GM23338 (cell line): ENCODE data around the gene MAP3K21.

Experiments
- CREB1 ChIP-seq: fragments of 250-450 bp; sonication (Bioruptor Pico); IDR thresholded peaks from 2 replicates; pipeline ENCODE4 v1.5.0; 2020; ENCODE audit warnings: low read depth, mild to moderate bottlenecking, moderate library complexity
- CTCF ChIP-seq, 2 experiments: fragments of 200-600 bp in 1 of 2; sonication (generic) in 1 of 2; conservative IDR thresholded peaks; 2 replicates each; pipeline versions ENCODE4 v1.5.1 to v1.6.1; 2016 to 2017; ENCODE audit warnings: antibody characterized with exemption in 2 of 2, low read depth in 2 of 2, mild to moderate bottlenecking in 2 of 2, moderate library complexity in 1 of 2
- EZH2 ChIP-seq: fragments of 200-600 bp; sonication (generic); IDR thresholded peaks from one replicate; pipeline ENCODE4 v1.8.0; 2017; ENCODE audit warnings: antibody characterized with exemption, mild to moderate bottlenecking, low read depth; ENCODE audit not compliant: unreplicated experiment
- EZH2phosphoT487 ChIP-seq: fragments of 200-600 bp; sonication (generic); IDR thresholded peaks from one replicate; pipeline ENCODE4 v1.8.1; 2018; ENCODE audit warnings: antibody characterized with exemption; ENCODE audit not compliant: unreplicated experiment
- JUNB ChIP-seq: IDR thresholded peaks from one replicate; pipeline ENCODE4 v1.6.1; 2016; ENCODE audit warnings: antibody characterized with exemption; ENCODE audit not compliant: unreplicated experiment
- POLR2AphosphoS5 ChIP-seq: IDR thresholded peaks from 2 replicates; pipeline ENCODE4 v1.6.1; 2016; ENCODE audit warnings: antibody characterized with exemption, low read depth
- REST ChIP-seq: IDR thresholded peaks from one replicate; pipeline ENCODE4 v1.6.1; 2018; ENCODE audit warnings: antibody characterized with exemption; ENCODE audit not compliant: unreplicated experiment
- ZNF114 ChIP-seq: fragments of 250-450 bp; sonication (Bioruptor Pico); IDR thresholded peaks from 2 replicates; pipeline ENCODE4 v1.5.0; 2020; ENCODE audit warnings: mild to moderate bottlenecking, moderate library complexity
- ZNF331 ChIP-seq: fragments of 250-450 bp; sonication (Bioruptor Pico); IDR thresholded peaks from 2 replicates; pipeline ENCODE4 v1.5.0; 2020; ENCODE audit warnings: low read depth, mild to moderate bottlenecking, moderate library complexity

GRCh38 chr1:233361876-233362275 lies 34.4 kb downstream of the MAP3K21 start:
- TF ChIP-seq CTCF (conservative IDR thresholded peaks at IDR 0.05; ENCODE audit: low read depth in 2 of 2) (no peak), POLR2AphosphoS5 (no peak), JUNB (no peak), ZNF331 (no peak), EZH2phosphoT487 (no peak), EZH2 (no peak), REST (no peak), ZNF114 (CRISPR knock-in tag) (no peak), CREB1 (CRISPR knock-in tag) (no peak)
